Measurements from ENCODE around the gene ALDH1A2. TPM values are rescaled to one million over a fixed set of nuclear protein-coding genes. Genes with fewer than 3 reads are reported as not detected.
"Not testable (repeated sequence)": the region's sequence is repeated elsewhere in the genome, so short reads cannot be mapped to it uniquely, and the experiment has no call there.

ALDH1A2 gene
- total and polyA plus RNA-seq, 7 donors: 1.2 to 12.5 (median 4.4) TPM

- WGBS, 2 donors: 81 to 83% methylated on average over 3 of the region's 3 CpGs
- no peak for TF ChIP-seq POLR2A (IDR thresholded peaks at IDR 0.05)
- intact Hi-C loops (cut with DNase I): no loop called here
- Histone ChIP-seq H3K27ac (no peak overlapping the region), H3K36me3 (no peaks in the 10 kb centered on the region), H3K27me3 (no peaks in the 10 kb centered on the region), H3K4me1 (no peaks in the 10 kb centered on the region), H3K4me3 (no peak overlapping the region), H3K9me3 (no peaks in the 10 kb centered on the region)
- DNase-seq: no peak
These were observed 15.8 kb downstream of the ALDH1A2 start for GRCh38 chr15:58049520-58050227.

- WGBS, 2 donors: 84 to 85% methylated on average over 3 of the region's 3 CpGs
- TF ChIP-seq POLR2A (IDR thresholded peaks at IDR 0.05) (no peak), EP300 (IDR thresholded peaks at IDR 0.05) (no peak)
- H3K27me3 ChIP-seq: no peaks in the 10 kb centered on the region
- H3K4me3 ChIP-seq: no peak overlapping the region
- no peak for DNase-seq
- intact Hi-C loops (cut with DNase I): no loop called here
- no peaks in the 10 kb centered on the region for H3K36me3 ChIP-seq
- H3K9me3 ChIP-seq: no peaks in the 10 kb centered on the region
- no peaks in the 10 kb centered on the region for H3K4me1 ChIP-seq
- H3K27ac ChIP-seq: no peak overlapping the region
These were observed 17.2 kb downstream of the ALDH1A2 start for GRCh38 chr15:58048261-58048660.

DNA sequence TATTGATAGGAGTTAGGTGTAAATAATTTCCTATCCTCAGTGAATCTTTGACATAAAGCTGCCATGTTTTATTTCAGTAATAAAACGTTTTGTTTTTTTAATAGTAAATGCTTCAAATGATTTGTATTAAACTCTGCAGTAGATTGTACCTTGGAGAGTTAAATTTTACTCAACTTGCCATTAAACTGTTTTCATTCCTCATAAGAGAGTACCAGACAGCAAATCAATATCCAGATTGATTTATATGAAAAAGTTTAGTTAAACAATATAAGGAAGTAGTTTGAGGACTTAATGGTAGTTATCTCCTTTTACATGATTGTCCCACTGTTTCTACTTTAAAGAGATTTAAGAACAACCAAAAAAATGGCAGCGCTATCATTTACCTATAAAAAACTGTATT is 18.4 kb downstream of the ALDH1A2 start:
- intact Hi-C loops (cut with DNase I): no loop called here
- H3K4me1 ChIP-seq: no peaks in the 10 kb centered on the region
- H3K9me3 ChIP-seq: no peaks in the 10 kb centered on the region
- H3K27ac ChIP-seq: no peak overlapping the region
- H3K4me3 ChIP-seq: no peak overlapping the region
- TF ChIP-seq POLR2A (IDR thresholded peaks at IDR 0.05) (no peak), EP300 (IDR thresholded peaks at IDR 0.05) (no peak), POLR2AphosphoS5 (IDR thresholded peaks at IDR 0.05) (no peak)
- TF ChIP-seq, protein P1, sequence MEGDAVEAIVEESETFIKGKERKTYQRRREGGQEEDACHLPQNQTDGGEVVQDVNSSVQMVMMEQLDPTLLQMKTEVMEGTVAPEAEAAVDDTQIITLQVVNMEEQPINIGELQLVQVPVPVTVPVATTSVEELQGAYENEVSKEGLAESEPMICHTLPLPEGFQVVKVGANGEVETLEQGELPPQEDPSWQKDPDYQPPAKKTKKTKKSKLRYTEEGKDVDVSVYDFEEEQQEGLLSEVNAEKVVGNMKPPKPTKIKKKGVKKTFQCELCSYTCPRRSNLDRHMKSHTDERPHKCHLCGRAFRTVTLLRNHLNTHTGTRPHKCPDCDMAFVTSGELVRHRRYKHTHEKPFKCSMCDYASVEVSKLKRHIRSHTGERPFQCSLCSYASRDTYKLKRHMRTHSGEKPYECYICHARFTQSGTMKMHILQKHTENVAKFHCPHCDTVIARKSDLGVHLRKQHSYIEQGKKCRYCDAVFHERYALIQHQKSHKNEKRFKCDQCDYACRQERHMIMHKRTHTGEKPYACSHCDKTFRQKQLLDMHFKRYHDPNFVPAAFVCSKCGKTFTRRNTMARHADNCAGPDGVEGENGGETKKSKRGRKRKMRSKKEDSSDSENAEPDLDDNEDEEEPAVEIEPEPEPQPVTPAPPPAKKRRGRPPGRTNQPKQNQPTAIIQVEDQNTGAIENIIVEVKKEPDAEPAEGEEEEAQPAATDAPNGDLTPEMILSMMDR (IDR thresholded peaks at IDR 0.05): no peak
- 55 to 69% methylated on average over 2 of the region's 2 CpGs for WGBS, 2 donors
- H3K36me3 ChIP-seq: no peaks in the 10 kb centered on the region
- no peaks in the 10 kb centered on the region for H3K27me3 ChIP-seq
- DNase-seq: no peak

DNA sequence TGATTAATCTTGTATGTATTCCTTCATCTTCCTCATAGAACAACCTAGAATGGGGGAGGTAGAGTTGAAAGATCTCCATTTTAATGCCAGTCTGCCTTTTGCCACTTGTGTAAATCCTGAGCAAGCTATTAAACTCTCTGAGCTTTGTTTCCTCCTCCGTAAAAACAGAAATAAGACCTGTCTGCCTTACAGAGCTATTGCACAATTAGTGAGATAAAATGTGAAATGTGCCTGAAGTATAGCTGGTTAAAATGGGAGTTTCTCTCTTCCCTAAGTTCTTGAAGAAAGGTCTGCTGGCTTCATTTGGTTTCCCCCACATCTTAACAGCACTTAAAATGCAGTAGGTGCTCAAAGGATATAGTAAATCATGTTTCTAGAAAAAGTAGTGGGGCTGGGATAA is 19.0 kb downstream of the ALDH1A2 start:
- intact Hi-C loops (cut with DNase I): no loop called here
- TF ChIP-seq, protein P1 (IDR thresholded peaks at IDR 0.05): no peak
- no peak for TF ChIP-seq POLR2A (IDR thresholded peaks at IDR 0.05)
- no peak for TF ChIP-seq EP300 (IDR thresholded peaks at IDR 0.05)
- TF ChIP-seq POLR2AphosphoS5 (IDR thresholded peaks at IDR 0.05): no peak

DNA sequence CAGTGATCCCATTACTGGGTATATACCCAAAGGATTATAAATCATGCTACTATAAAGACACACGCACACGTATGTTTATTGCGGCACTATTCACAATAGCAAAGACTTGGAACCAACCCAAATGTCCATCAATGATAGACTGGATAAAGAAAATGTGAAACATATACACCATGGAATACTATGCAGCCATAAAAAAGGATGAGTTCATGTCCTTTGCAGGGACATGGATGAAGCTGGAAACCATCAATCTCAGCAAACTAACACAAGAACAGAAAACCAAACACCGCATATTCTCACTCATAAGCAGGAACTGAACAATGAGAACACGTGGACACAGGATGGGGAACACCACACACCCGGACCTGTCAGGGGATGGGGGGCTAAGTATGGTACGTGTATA is 20.1 kb downstream of the ALDH1A2 start:
- H3K27ac ChIP-seq; intact Hi-C loops (cut with DNase I); H3K9me3 ChIP-seq; H3K36me3 ChIP-seq; H3K4me3 ChIP-seq; H3K27me3 ChIP-seq; H3K4me1 ChIP-seq; DNase-seq: not testable (repeated sequence)
- 90 to 91% methylated on average over 7 of the region's 7 CpGs for WGBS, 2 donors

More for the DNA sequence above, 19.0 kb downstream of the ALDH1A2 start:
- no peak for DNase-seq
- no peak overlapping the region for H3K27ac ChIP-seq
- H3K27me3 ChIP-seq: no peaks in the 10 kb centered on the region
- WGBS, 2 donors: 15 to 58% methylated on average over 1 of the region's 1 CpG
- H3K4me1 ChIP-seq: no peaks in the 10 kb centered on the region
- H3K4me3 ChIP-seq: no peak overlapping the region
- no peaks in the 10 kb centered on the region for H3K36me3 ChIP-seq
- H3K9me3 ChIP-seq: no peaks in the 10 kb centered on the region

DNA sequence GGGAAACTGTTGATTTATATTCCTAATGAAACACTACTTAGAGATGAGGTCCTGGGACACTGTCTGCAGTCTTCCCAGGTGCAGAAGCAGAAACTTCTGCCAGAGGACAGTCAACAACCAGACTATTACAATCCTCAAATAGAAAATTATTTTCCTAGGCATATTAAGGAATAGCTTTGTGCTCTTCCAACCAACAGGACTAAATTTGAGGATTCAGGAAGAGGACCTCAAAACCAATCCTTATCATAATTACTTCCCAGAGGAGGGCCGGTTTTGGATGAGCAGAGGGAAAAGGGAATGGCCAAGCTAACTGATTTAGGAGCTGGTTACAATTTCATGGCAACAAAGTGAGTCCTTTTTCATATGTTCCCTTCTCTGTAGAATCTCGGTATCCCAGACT is 21.0 kb downstream of the ALDH1A2 start:
- H3K9me3 ChIP-seq: no peaks in the 10 kb centered on the region
- intact Hi-C loops (cut with DNase I): no loop called here
- no peaks in the 10 kb centered on the region for H3K4me1 ChIP-seq
- H3K27ac ChIP-seq: no peak overlapping the region
- no peaks in the 10 kb centered on the region for H3K36me3 ChIP-seq
- H3K27me3 ChIP-seq: no peaks in the 10 kb centered on the region
- no peak overlapping the region for H3K4me3 ChIP-seq
- DNase-seq: no peak
- 83 to 91% methylated on average over 2 of the region's 2 CpGs for WGBS, 2 donors
- no peak for TF ChIP-seq POLR2AphosphoS5 (IDR thresholded peaks at IDR 0.05)
- no peak for TF ChIP-seq EP300 (IDR thresholded peaks at IDR 0.05)
- TF ChIP-seq, protein P1 (IDR thresholded peaks at IDR 0.05): no peak
- no peak for TF ChIP-seq POLR2A (IDR thresholded peaks at IDR 0.05)

All from sigmoid colon (tissue), 7 donors.